ENCODE results near the gene SPAG17. TPM values are rescaled to one million over a fixed set of nuclear protein-coding genes. Genes with fewer than 3 reads are reported as not detected.
A peak's percentile ranks its signal among the peaks of the same experiment; 100 is the strongest.

SPAG17 gene
- total RNA-seq, 1 experiment from 2014 or later = 0.18 TPM

- no peak for DNase-seq
- Histone ChIP-seq H3K4me1 (0 out of 2 replicates have a peak, but pooled peaks cover 4% of the 10 kb centered on the region), H3K9me3 (replicated peaks) (no peaks in the 10 kb centered on the region), H3K36me3 (no peaks in the 10 kb centered on the region), H3K4me3 (no peak overlapping the region), H3K27me3 (no peaks in the 10 kb centered on the region), H3K27ac (no peak overlapping the region)
These were observed 92.0 kb downstream of the SPAG17 start for GRCh38 chr1:118093017-118093416.

- no peak overlapping the region for H3K27ac ChIP-seq
- no peak for DNase-seq
- H3K4me3 ChIP-seq = no peak overlapping the region
These were observed 94.9 kb downstream of the SPAG17 start for GRCh38 chr1:118090130-118090529.

GRCh38 chr1:118085365-118085764 is 99.7 kb downstream of the SPAG17 start:
- 0 out of 2 replicates have a peak, but pooled peaks cover 3% of the 10 kb centered on the region for H3K4me1 ChIP-seq
- H3K36me3 ChIP-seq = no peaks in the 10 kb centered on the region
- H3K9me3 ChIP-seq (replicated peaks) = no peaks in the 10 kb centered on the region
- DNase-seq = no peak
- H3K4me3 ChIP-seq = no peak overlapping the region
- H3K27ac ChIP-seq = no peak overlapping the region
- no peaks in the 10 kb centered on the region for H3K27me3 ChIP-seq

More at GRCh38 chr1:118090130-118090529, 94.9 kb downstream of the SPAG17 start:
- no peaks in the 10 kb centered on the region for H3K9me3 ChIP-seq (replicated peaks)
- no peaks in the 10 kb centered on the region for H3K36me3 ChIP-seq
- H3K4me1 ChIP-seq = 0 out of 2 replicates have a peak, but pooled peaks cover 4% of the 10 kb centered on the region
- no peaks in the 10 kb centered on the region for H3K27me3 ChIP-seq

DNA sequence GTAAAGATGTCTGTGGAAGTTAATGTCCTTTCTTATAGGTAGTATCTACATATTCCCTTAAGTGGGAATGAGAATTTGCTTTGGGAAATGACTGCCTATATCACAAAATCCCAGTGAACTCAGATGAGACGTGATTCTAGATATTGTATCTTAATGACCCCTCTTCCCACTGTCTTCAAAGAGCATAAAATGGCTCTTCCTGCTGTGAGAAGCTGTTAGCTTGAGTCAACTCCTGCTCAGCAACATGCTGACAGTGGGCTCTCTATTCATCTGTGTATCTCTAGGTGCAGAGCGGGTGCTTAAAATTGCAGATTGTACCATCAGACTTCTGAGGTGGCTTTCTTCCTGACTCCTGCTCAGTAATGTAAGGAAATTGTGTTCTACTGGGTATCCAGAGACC is 100.6 kb downstream of the SPAG17 start:
- H3K4me1 ChIP-seq = no peaks in the 10 kb centered on the region
- H3K4me3 ChIP-seq = no peak overlapping the region
- no peak overlapping the region for H3K27ac ChIP-seq
- H3K27me3 ChIP-seq = no peaks in the 10 kb centered on the region
- no peaks in the 10 kb centered on the region for H3K9me3 ChIP-seq (replicated peaks)
- H3K36me3 ChIP-seq = no peaks in the 10 kb centered on the region
- no peak for DNase-seq

- H3K4me3 ChIP-seq = no peak overlapping the region
These were observed 102.0 kb downstream of the SPAG17 start for GRCh38 chr1:118082984-118083383.

DNA sequence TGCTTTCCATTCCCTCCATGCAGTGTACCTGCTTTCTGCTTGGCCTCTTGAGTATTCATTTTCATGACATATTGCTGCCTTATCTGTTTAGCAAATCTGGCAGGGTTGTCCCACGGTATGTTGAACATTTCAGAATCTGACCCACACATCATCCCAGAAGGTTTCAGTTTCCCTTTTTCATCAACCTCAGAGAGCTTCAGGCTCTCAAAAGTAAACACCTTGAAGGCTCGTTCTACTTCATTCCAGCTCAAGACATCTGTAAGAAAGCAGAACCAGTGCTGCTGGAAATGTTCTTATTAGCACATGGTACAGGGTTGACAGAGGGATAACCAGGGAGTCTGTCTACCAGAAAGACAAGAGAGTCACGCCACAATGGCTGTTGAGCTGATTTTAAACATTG is 103.6 kb downstream of the SPAG17 start:
- H3K4me1 ChIP-seq = peaks cover 7% of the 10 kb centered on the region; the same call in 1 of the 2 replicates
- no peak overlapping the region for H3K27ac ChIP-seq
- H3K36me3 ChIP-seq = no peaks in the 10 kb centered on the region
- H3K9me3 ChIP-seq (replicated peaks) = no peaks in the 10 kb centered on the region
- DNase-seq = no peak
- H3K27me3 ChIP-seq = no peaks in the 10 kb centered on the region
- no peak overlapping the region for H3K4me3 ChIP-seq

More at GRCh38 chr1:118082984-118083383, 102.0 kb downstream of the SPAG17 start:
- H3K27me3 ChIP-seq = no peaks in the 10 kb centered on the region
- H3K9me3 ChIP-seq (replicated peaks) = no peaks in the 10 kb centered on the region
- peaks cover under 1% of the 10 kb centered on the region; the same call in 1 of the 2 replicates for H3K4me1 ChIP-seq
- no peaks in the 10 kb centered on the region for H3K36me3 ChIP-seq
- no peak for DNase-seq
- H3K27ac ChIP-seq = no peak overlapping the region

DNA sequence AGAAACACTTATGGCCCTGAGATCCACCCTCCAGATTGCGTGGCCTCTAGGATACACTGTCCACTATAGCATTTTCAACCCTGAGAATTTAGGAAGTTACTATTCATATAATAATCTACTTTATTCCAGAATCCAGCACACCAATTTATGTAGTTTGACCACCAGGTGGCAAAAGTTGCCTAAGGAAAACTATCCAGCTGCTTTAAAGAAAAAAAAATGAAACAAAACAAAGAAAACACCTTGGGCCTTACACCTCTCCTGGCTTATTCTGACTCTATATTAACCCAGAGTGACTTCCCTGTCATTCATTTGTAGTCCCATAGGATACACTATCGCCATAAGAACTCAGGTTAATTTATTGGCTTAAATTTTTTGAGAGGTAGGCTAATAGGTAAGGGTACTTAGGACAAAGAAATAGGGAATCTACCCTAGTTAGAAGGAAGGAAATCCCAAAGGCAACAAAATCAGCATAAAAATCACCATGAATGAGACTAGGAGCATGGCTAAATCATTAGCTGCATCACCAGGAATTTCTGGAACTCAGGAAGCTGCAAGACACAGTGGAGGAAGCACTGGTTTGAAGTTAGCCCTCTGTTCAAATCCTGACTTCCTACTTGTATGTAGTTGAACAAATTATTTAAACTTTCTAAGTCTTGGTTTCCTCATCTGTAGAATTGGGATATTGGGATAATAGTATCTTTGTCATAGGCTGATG is 107.5 kb downstream of the SPAG17 start:
- no peaks in the 10 kb centered on the region for H3K27me3 ChIP-seq
- no peak overlapping the region for H3K27ac ChIP-seq
- DNase-seq = peak; percentile 30 to 75
- H3K4me3 ChIP-seq = no peak overlapping the region
- H3K36me3 ChIP-seq = no peaks in the 10 kb centered on the region
- H3K4me1 ChIP-seq = peaks cover 27% of the 10 kb centered on the region
- H3K9me3 ChIP-seq (replicated peaks) = no peaks in the 10 kb centered on the region

- Histone ChIP-seq H3K4me3 (no peak overlapping the region), H3K36me3 (no peaks in the 10 kb centered on the region), H3K4me1 (peaks cover 31% of the 10 kb centered on the region), H3K27me3 (no peaks in the 10 kb centered on the region), H3K27ac (no peak overlapping the region), H3K9me3 (replicated peaks) (no peaks in the 10 kb centered on the region)
- DNase-seq = peak in 1 of 2 experiments; percentile 15
These were observed 109.9 kb downstream of the SPAG17 start for GRCh38 chr1:118075116-118075515.

GRCh38 chr1:118073648-118074435 is 111.2 kb downstream of the SPAG17 start:
- H3K4me3 ChIP-seq = no peak overlapping the region
- no peak overlapping the region for H3K27ac ChIP-seq
- no peaks in the 10 kb centered on the region for H3K9me3 ChIP-seq (replicated peaks)
- no peaks in the 10 kb centered on the region for H3K36me3 ChIP-seq
- H3K4me1 ChIP-seq = peaks cover 31% of the 10 kb centered on the region
- DNase-seq = peak; percentile 59 to 77
- no peaks in the 10 kb centered on the region for H3K27me3 ChIP-seq

DNA sequence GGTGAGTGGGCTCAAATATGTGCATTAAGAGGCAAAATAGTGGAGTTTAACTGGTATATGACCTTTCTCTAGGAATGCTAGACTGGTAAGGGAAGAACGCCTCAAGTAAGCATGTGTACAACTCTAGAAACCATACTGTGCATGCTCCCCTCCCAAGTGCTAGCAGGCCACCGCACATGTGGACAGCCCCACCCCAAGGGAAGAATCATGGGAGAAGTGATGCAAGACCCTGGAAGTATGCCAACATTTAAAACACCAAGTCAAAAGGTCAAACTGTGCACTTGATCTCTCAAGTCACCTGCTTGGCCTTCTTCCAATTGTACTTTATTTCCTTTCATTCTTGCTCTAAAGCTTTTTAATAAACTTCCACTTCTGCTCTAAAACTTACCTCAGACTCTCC is 135.0 kb downstream of the SPAG17 start:
- Histone ChIP-seq H3K27ac (no peak overlapping the region), H3K27me3 (no peaks in the 10 kb centered on the region), H3K4me3 (no peak overlapping the region), H3K4me1 (no peaks in the 10 kb centered on the region), H3K36me3 (no peaks in the 10 kb centered on the region), H3K9me3 (replicated peaks) (no peaks in the 10 kb centered on the region; the same call in 1 of the 2 replicates)
- DNase-seq = no peak

GRCh38 chr1:118047650-118048224 is 137.3 kb downstream of the SPAG17 start:
- DNase-seq = no peak
- no peaks in the 10 kb centered on the region for H3K36me3 ChIP-seq
- H3K27ac ChIP-seq = no peak overlapping the region
- no peak overlapping the region for H3K4me3 ChIP-seq
- H3K4me1 ChIP-seq = no peaks in the 10 kb centered on the region
- no peaks in the 10 kb centered on the region; the same call in 1 of the 2 replicates for H3K9me3 ChIP-seq (replicated peaks)
- no peaks in the 10 kb centered on the region for H3K27me3 ChIP-seq

GRCh38 chr1:118047006-118047649 is 137.9 kb downstream of the SPAG17 start:
- no peak for DNase-seq
- no peaks in the 10 kb centered on the region for H3K27me3 ChIP-seq
- no peaks in the 10 kb centered on the region for H3K4me1 ChIP-seq
- H3K4me3 ChIP-seq = no peak overlapping the region
- no peaks in the 10 kb centered on the region for H3K36me3 ChIP-seq
- no peaks in the 10 kb centered on the region; the same call in 1 of the 2 replicates for H3K9me3 ChIP-seq (replicated peaks)
- H3K27ac ChIP-seq = no peak overlapping the region

- H3K27ac ChIP-seq = no peak overlapping the region
- H3K4me1 ChIP-seq = no peaks in the 10 kb centered on the region
- H3K9me3 ChIP-seq (replicated peaks) = no peaks in the 10 kb centered on the region; the same call in 1 of the 2 replicates
- no peak for DNase-seq
- no peaks in the 10 kb centered on the region for H3K36me3 ChIP-seq
- H3K27me3 ChIP-seq = no peaks in the 10 kb centered on the region
- H3K4me3 ChIP-seq = no peak overlapping the region
These were observed 141.4 kb downstream of the SPAG17 start for GRCh38 chr1:118043624-118044023.

GRCh38 chr1:118042501-118042900 is 142.5 kb downstream of the SPAG17 start:
- Histone ChIP-seq H3K27ac (no peak overlapping the region), H3K4me1 (no peaks in the 10 kb centered on the region), H3K9me3 (replicated peaks) (no peaks in the 10 kb centered on the region; the same call in 1 of the 2 replicates), H3K36me3 (no peaks in the 10 kb centered on the region), H3K27me3 (no peaks in the 10 kb centered on the region), H3K4me3 (no peak overlapping the region)
- no peak for DNase-seq
